LNCAP (cell line): Measurements from ENCODE around the gene UBE2QL1.

Experiments
- CTCF ChIP-seq: fragments of 450-650 bp; IDR thresholded peaks from 2 replicates; pipeline ENCODE4 v1.5.1; 2017; ENCODE audit warnings: mild to moderate bottlenecking

The UBE2QL1 gene

GRCh38 chr5:6496636-6497035 is 48.0 kb downstream of the UBE2QL1 start:
- TF ChIP-seq CTCF = no peak

- TF ChIP-seq CTCF = no peak
These were observed 48.6 kb downstream of the UBE2QL1 start for GRCh38 chr5:6497262-6497661.

GRCh38 chr5:6498968-6499367 is 50.3 kb downstream of the UBE2QL1 start:
- no peak for TF ChIP-seq CTCF

GRCh38 chr5:6501701-6502100 is 53.0 kb downstream of the UBE2QL1 start:
- TF ChIP-seq CTCF = no peak

GRCh38 chr5:6502421-6502820 is 53.8 kb downstream of the UBE2QL1 start:
- no peak for TF ChIP-seq CTCF

GRCh38 chr5:6503342-6503741 is 54.7 kb downstream of the UBE2QL1 start:
- TF ChIP-seq CTCF = no peak

GRCh38 chr5:6504677-6505415 is 56.2 kb downstream of the UBE2QL1 start:
- no peak for TF ChIP-seq CTCF

- no peak for TF ChIP-seq CTCF
These were observed 56.7 kb downstream of the UBE2QL1 start for GRCh38 chr5:6505416-6505755.
